ENCODE data around the gene SCFD2. TPM values are rescaled to one million over a fixed set of nuclear protein-coding genes. Genes with fewer than 3 reads are reported as not detected.

SCFD2 gene
- total and polyA plus RNA-seq, 8 donors = 11.4 to 26.6 (median 13.7) TPM

- Histone ChIP-seq H3K4me1 (peaks cover 0 to 8% of the 10 kb centered on the region in 2 donors), H3K36me3 (no peaks in the 10 kb centered on the region), H3K27ac (no peak overlapping the region), H3K4me3 (no peak overlapping the region), H3K9me3 (no peaks in the 10 kb centered on the region), H3K27me3 (no peaks in the 10 kb centered on the region)
- DNase-seq = no peak
- ATAC-seq = no peak
- TF ChIP-seq, protein P1, sequence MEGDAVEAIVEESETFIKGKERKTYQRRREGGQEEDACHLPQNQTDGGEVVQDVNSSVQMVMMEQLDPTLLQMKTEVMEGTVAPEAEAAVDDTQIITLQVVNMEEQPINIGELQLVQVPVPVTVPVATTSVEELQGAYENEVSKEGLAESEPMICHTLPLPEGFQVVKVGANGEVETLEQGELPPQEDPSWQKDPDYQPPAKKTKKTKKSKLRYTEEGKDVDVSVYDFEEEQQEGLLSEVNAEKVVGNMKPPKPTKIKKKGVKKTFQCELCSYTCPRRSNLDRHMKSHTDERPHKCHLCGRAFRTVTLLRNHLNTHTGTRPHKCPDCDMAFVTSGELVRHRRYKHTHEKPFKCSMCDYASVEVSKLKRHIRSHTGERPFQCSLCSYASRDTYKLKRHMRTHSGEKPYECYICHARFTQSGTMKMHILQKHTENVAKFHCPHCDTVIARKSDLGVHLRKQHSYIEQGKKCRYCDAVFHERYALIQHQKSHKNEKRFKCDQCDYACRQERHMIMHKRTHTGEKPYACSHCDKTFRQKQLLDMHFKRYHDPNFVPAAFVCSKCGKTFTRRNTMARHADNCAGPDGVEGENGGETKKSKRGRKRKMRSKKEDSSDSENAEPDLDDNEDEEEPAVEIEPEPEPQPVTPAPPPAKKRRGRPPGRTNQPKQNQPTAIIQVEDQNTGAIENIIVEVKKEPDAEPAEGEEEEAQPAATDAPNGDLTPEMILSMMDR (IDR thresholded peaks at IDR 0.05) = no peak
- intact Hi-C loops (cut with DNase I) = no loop called here
Measured at GRCh38 chr4:52852041-52852440, 513.8 kb downstream of the SCFD2 start.

GRCh38 chr4:52850406-52851124, 515.3 kb downstream of the SCFD2 start:
- H3K9me3 ChIP-seq = no peaks in the 10 kb centered on the region
- TF ChIP-seq, protein P1 (IDR thresholded peaks at IDR 0.05) = no peak
- intact Hi-C loops (cut with DNase I) = no loop called here
- no peaks in the 10 kb centered on the region for H3K36me3 ChIP-seq
- DNase-seq (no peak), ATAC-seq (no peak)
- no peak overlapping the region for H3K27ac ChIP-seq
- H3K4me3 ChIP-seq = no peak overlapping the region
- no peaks in the 10 kb centered on the region for H3K27me3 ChIP-seq
- peaks cover 0 to 8% of the 10 kb centered on the region in 2 donors for H3K4me1 ChIP-seq

DNA sequence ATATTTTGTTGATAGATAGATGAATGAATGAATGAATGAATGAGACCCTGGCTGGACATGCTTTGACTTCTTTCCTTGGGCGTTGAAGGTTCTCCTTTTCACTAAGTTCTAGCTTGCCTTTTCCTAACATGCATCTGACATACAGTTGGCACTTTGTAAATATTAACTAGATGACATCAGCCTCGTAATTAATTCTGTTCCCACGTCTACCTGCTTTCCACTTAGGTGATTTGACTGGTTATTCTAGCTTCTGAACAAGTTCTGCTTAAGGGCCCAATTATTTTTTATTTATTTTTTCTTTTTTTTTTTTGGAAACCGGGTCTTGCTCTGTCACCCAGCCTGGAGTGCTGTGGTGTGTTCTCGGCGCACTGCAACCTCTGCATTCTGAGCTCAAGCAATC, 517.6 kb downstream of the SCFD2 start:
- ATAC-seq (peak; percentile 59), DNase-seq (peak in 1 of 4 donors; percentile 59)
- intact Hi-C loops (cut with DNase I) = no loop called here
- Histone ChIP-seq H3K27ac (no peak overlapping the region), H3K4me3 (no peak overlapping the region), H3K4me1 (peaks cover 0 to 3% of the 10 kb centered on the region in 2 donors), H3K27me3 (no peaks in the 10 kb centered on the region), H3K36me3 (no peaks in the 10 kb centered on the region), H3K9me3 (no peaks in the 10 kb centered on the region)
- TF ChIP-seq, protein P1 (IDR thresholded peaks at IDR 0.05) = no peak

- no peaks in the 10 kb centered on the region for H3K27me3 ChIP-seq
- no peaks in the 10 kb centered on the region for H3K9me3 ChIP-seq
- H3K4me1 ChIP-seq = peaks cover 0 to 5% of the 10 kb centered on the region in 2 donors
- intact Hi-C loops (cut with DNase I) = no loop called here
- TF ChIP-seq, protein P1 (IDR thresholded peaks at IDR 0.05) = no peak
- DNase-seq = no peak
- no peak overlapping the region for H3K27ac ChIP-seq
- H3K36me3 ChIP-seq = no peaks in the 10 kb centered on the region
- ATAC-seq = no peak
- no peak overlapping the region for H3K4me3 ChIP-seq
Measured at GRCh38 chr4:52846502-52846901, 519.4 kb downstream of the SCFD2 start.

- DNase-seq (no peak), ATAC-seq (no peak)
- Histone ChIP-seq H3K36me3 (no peaks in the 10 kb centered on the region), H3K4me1 (peaks cover 0 to 7% of the 10 kb centered on the region in 2 donors), H3K27me3 (no peaks in the 10 kb centered on the region), H3K4me3 (no peak overlapping the region), H3K9me3 (no peaks in the 10 kb centered on the region), H3K27ac (no peak overlapping the region)
- TF ChIP-seq, protein P1 (IDR thresholded peaks at IDR 0.05) = no peak
- intact Hi-C loops (cut with DNase I) = no loop called here
Measured at GRCh38 chr4:52844596-52844995, 521.3 kb downstream of the SCFD2 start.

Measured in left lung (tissue), 10 donors.